ENCODE data around the gene MACROD2.

GRCh38 chr20:14495066-14495465 is 499.8 kb downstream of the MACROD2 start:
- TF ChIP-seq USF2 (IDR thresholded peaks at IDR 0.05; ENCODE audit: low read depth, low read length) (no peak), ELK1 (IDR thresholded peaks at IDR 0.05; ENCODE audit: borderline replicate concordance, low read depth, low read length) (no peak), SMC3 (IDR thresholded peaks at IDR 0.05; ENCODE audit: low read depth, low read length) (no peak), POLR2A (IDR thresholded peaks at IDR 0.05; ENCODE audit: low read depth, low read length) (no peak), BHLHE40 (IDR thresholded peaks at IDR 0.05; ENCODE audit: low read depth, low read length) (no peak)
- TF ChIP-seq, protein P1, sequence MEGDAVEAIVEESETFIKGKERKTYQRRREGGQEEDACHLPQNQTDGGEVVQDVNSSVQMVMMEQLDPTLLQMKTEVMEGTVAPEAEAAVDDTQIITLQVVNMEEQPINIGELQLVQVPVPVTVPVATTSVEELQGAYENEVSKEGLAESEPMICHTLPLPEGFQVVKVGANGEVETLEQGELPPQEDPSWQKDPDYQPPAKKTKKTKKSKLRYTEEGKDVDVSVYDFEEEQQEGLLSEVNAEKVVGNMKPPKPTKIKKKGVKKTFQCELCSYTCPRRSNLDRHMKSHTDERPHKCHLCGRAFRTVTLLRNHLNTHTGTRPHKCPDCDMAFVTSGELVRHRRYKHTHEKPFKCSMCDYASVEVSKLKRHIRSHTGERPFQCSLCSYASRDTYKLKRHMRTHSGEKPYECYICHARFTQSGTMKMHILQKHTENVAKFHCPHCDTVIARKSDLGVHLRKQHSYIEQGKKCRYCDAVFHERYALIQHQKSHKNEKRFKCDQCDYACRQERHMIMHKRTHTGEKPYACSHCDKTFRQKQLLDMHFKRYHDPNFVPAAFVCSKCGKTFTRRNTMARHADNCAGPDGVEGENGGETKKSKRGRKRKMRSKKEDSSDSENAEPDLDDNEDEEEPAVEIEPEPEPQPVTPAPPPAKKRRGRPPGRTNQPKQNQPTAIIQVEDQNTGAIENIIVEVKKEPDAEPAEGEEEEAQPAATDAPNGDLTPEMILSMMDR (conservative IDR thresholded peaks at IDR 0.05; ENCODE audit: low read depth, low read length), result no peak

Data from IMR-90 (cell line).